Measurements from ENCODE around the gene KANK4.

GRCh38 chr1:62271134-62271533, 48.1 kb downstream of the KANK4 start:
- TF ChIP-seq EZH2phosphoT487 (IDR thresholded peaks at IDR 0.05; ENCODE audit: borderline replicate concordance, low read depth, low read length) (no peak), CTCF (conservative IDR thresholded peaks at IDR 0.05; ENCODE audit: low read length) (no peak)
